Central memory CD4-positive, alpha-beta T cell (primary cell): ENCODE measurements around the gene SHB.
"Not testable (repeated sequence)": the region's sequence is repeated elsewhere in the genome, so short reads cannot be mapped to it uniquely, and the experiment has no call there.

ENCODE experiments used
- DNase-seq: peaks from one replicate; pipeline ENCODE4 v3.0.0; 2022

SHB gene

GRCh38 chr9:37966412-37967013, 102.5 kb downstream of the SHB start:
- DNase-seq: no peak

- DNase-seq: not testable (repeated sequence)
These were observed 103.2 kb downstream of the SHB start for GRCh38 chr9:37965676-37966345.

- no peak for DNase-seq
These were observed 103.9 kb downstream of the SHB start for GRCh38 chr9:37965116-37965515.

- DNase-seq: no peak
These were observed 104.3 kb downstream of the SHB start for GRCh38 chr9:37964740-37965081.

GRCh38 chr9:37963936-37964739, 104.9 kb downstream of the SHB start:
- DNase-seq: no peak

GRCh38 chr9:37961351-37961750, 107.7 kb downstream of the SHB start:
- DNase-seq: no peak

GRCh38 chr9:37960631-37961030, 108.4 kb downstream of the SHB start:
- no peak for DNase-seq

GRCh38 chr9:37959976-37960375, 109.1 kb downstream of the SHB start:
- DNase-seq: no peak

- DNase-seq: no peak
These were observed 110.9 kb downstream of the SHB start for GRCh38 chr9:37958154-37958553.

- no peak for DNase-seq
These were observed 111.4 kb downstream of the SHB start for GRCh38 chr9:37957664-37957953.

GRCh38 chr9:37956904-37957663, 111.9 kb downstream of the SHB start:
- DNase-seq: no peak

- no peak for DNase-seq
These were observed 112.6 kb downstream of the SHB start for GRCh38 chr9:37956423-37956820.

- no peak for DNase-seq
These were observed 113.1 kb downstream of the SHB start for GRCh38 chr9:37955781-37956422.

- DNase-seq: no peak
These were observed 114.4 kb downstream of the SHB start for GRCh38 chr9:37954581-37954981.

- DNase-seq: no peak
These were observed 115.1 kb downstream of the SHB start for GRCh38 chr9:37953775-37954437.

- no peak for DNase-seq
These were observed 115.7 kb downstream of the SHB start for GRCh38 chr9:37953206-37953774.

GRCh38 chr9:37952731-37953130, 116.3 kb downstream of the SHB start:
- no peak for DNase-seq

- DNase-seq: no peak
These were observed 117.2 kb downstream of the SHB start for GRCh38 chr9:37951671-37952449.

GRCh38 chr9:37950561-37950960, 118.5 kb downstream of the SHB start:
- DNase-seq: no peak

- DNase-seq: no peak
These were observed 119.5 kb downstream of the SHB start for GRCh38 chr9:37949576-37949975.

GRCh38 chr9:37948417-37948980, 120.5 kb downstream of the SHB start:
- DNase-seq: no peak
